PC-9 (cell line): Measurements from ENCODE around the gene PRSS57.

Experiments
- CTCF ChIP-seq: fragments of 200-600 bp; sonication (generic); conservative IDR thresholded peaks from 2 replicates; pipeline ENCODE4 v1.6.1; 2017; ENCODE audit warnings: mixed run types, antibody characterized with exemption, mild to moderate bottlenecking, moderate library complexity
- EZH2 ChIP-seq: fragments of 200-600 bp; sonication (generic); IDR thresholded peaks from 2 replicates; pipeline ENCODE4 v1.8.0; 2017; ENCODE audit warnings: antibody characterized with exemption, low read depth

- no peak for TF ChIP-seq CTCF
- TF ChIP-seq EZH2: no peak
Measured at GRCh38 chr19:658916-659839, 36.1 kb downstream of the PRSS57 start.
